ENCODE results near the gene ST8SIA2.
A peak's percentile ranks its signal among the peaks of the same experiment; 100 is the strongest.

ST8SIA2 gene

GRCh38 chr15:92453607-92454006 is 59.9 kb downstream of the ST8SIA2 start:
- H2BK15ac ChIP-seq (ENCODE audit: low read length) = no peak overlapping the region
- H3K18ac ChIP-seq (ENCODE audit: low read length) = no peak overlapping the region
- H3K14ac ChIP-seq (ENCODE audit: low read length) = no peak overlapping the region
- H2BK12ac ChIP-seq (ENCODE audit: low read length) = no peak overlapping the region
- H3K4ac ChIP-seq (ENCODE audit: low read length) = no peak overlapping the region
- no peak overlapping the region for H2BK5ac ChIP-seq (ENCODE audit: low read length)
- no peak overlapping the region for H3K23ac ChIP-seq (ENCODE audit: low read depth, low read length, poor library complexity)
- no peak overlapping the region for H3K4me2 ChIP-seq (ENCODE audit: insufficient read depth, low read length, poor library complexity, severe bottlenecking)
- H2AK5ac ChIP-seq (ENCODE audit: low read depth, low read length) = no peak overlapping the region
- H3K4me1 ChIP-seq (ENCODE audit: control insufficient read depth in 2 of 2, insufficient read depth in 1 of 2, low read depth in 1 of 2, low read length in 2 of 2) = peaks cover 0 to 3% of the 10 kb centered on the region in 2 donors
- H3K4me3 ChIP-seq (ENCODE audit: low read length in 2 of 2) = no peak overlapping the region
- peaks cover 0 to under 1% of the 10 kb centered on the region in 2 donors for H3K9me3 ChIP-seq (replicated peaks in 1 of 2; ENCODE audit: control insufficient read depth in 2 of 2, insufficient read depth in 1 of 2, low read depth in 1 of 2, low read length in 2 of 2)
- no peak overlapping the region for H3K27ac ChIP-seq (replicated peaks; ENCODE audit: low read length)
- no peaks in the 10 kb centered on the region for H3K79me1 ChIP-seq (ENCODE audit: low read depth, low read length)
- H2AFZ ChIP-seq (ENCODE audit: low read length) = no peak overlapping the region
- H3K9ac ChIP-seq (ENCODE audit: low read depth, low read length, poor library complexity) = no peak overlapping the region
- H3K36me3 ChIP-seq (replicated peaks in 1 of 2; ENCODE audit: control insufficient read depth in 2 of 2, insufficient read depth in 2 of 2, low read length in 2 of 2) = peaks cover 35 to 100% of the 10 kb centered on the region in 2 donors
- H2BK120ac ChIP-seq (ENCODE audit: low read depth, low read length) = no peak overlapping the region
- no peak for DNase-seq (ENCODE audit: low spot score)
- no peaks in the 10 kb centered on the region for H3K27me3 ChIP-seq (ENCODE audit: control insufficient read depth in 3 of 3, insufficient read depth in 3 of 3, low read depth in 1 of 3, low read length in 3 of 3)
- H4K8ac ChIP-seq (ENCODE audit: low read depth, low read length) = no peak overlapping the region
- H4K91ac ChIP-seq (ENCODE audit: low read depth, low read length, poor library complexity) = no peak overlapping the region
- WGBS, 2 donors (ENCODE audit: extremely low coverage in 2 of 2, insufficient read length in 2 of 2, insufficient replicate concordance in 1 of 2) = no CpG with 5 or more reads among the region's 3 CpGs

GRCh38 chr15:92454555-92455105 is 60.9 kb downstream of the ST8SIA2 start:
- Histone ChIP-seq H3K23ac (ENCODE audit: low read depth, low read length, poor library complexity) (no peak overlapping the region), H3K36me3 (replicated peaks in 1 of 2; ENCODE audit: control insufficient read depth in 2 of 2, insufficient read depth in 2 of 2, low read length in 2 of 2) (peaks cover 38 to 99% of the 10 kb centered on the region in 2 donors), H2BK15ac (ENCODE audit: low read length) (no peak overlapping the region), H2BK12ac (ENCODE audit: low read length) (no peak overlapping the region), H2AK5ac (ENCODE audit: low read depth, low read length) (no peak overlapping the region), H2AFZ (ENCODE audit: low read length) (no peak overlapping the region), H4K91ac (ENCODE audit: low read depth, low read length, poor library complexity) (no peak overlapping the region), H2BK120ac (ENCODE audit: low read depth, low read length) (no peak overlapping the region), H3K4ac (ENCODE audit: low read length) (no peak overlapping the region), H2BK5ac (ENCODE audit: low read length) (no peak overlapping the region), H3K4me3 (ENCODE audit: low read length in 2 of 2) (no peak overlapping the region), H3K4me2 (ENCODE audit: insufficient read depth, low read length, poor library complexity, severe bottlenecking) (no peak overlapping the region), H3K27me3 (ENCODE audit: control insufficient read depth in 3 of 3, insufficient read depth in 3 of 3, low read depth in 1 of 3, low read length in 3 of 3) (no peaks in the 10 kb centered on the region), H3K4me1 (ENCODE audit: control insufficient read depth in 2 of 2, insufficient read depth in 1 of 2, low read depth in 1 of 2, low read length in 2 of 2) (peaks cover 0 to 3% of the 10 kb centered on the region in 2 donors), H3K18ac (ENCODE audit: low read length) (peak overlapping the region; percentile 50), H3K9ac (ENCODE audit: low read depth, low read length, poor library complexity) (no peak overlapping the region), H3K14ac (ENCODE audit: low read length) (no peak overlapping the region), H3K27ac (replicated peaks; ENCODE audit: low read length) (no peak overlapping the region), H3K9me3 (replicated peaks in 1 of 2; ENCODE audit: control insufficient read depth in 2 of 2, insufficient read depth in 1 of 2, low read depth in 1 of 2, low read length in 2 of 2) (peaks cover 0 to 1% of the 10 kb centered on the region in 2 donors), H4K8ac (ENCODE audit: low read depth, low read length) (no peak overlapping the region), H3K79me1 (ENCODE audit: low read depth, low read length) (no peaks in the 10 kb centered on the region)
- DNase-seq (ENCODE audit: low spot score) = no peak
- no CpG with 5 or more reads among the region's 7 CpGs for WGBS, 2 donors (ENCODE audit: extremely low coverage in 2 of 2, insufficient read length in 2 of 2, insufficient replicate concordance in 1 of 2)

- Histone ChIP-seq H2BK5ac (ENCODE audit: low read length) (no peak overlapping the region), H2AK5ac (ENCODE audit: low read depth, low read length) (no peak overlapping the region), H3K36me3 (replicated peaks in 1 of 2; ENCODE audit: control insufficient read depth in 2 of 2, insufficient read depth in 2 of 2, low read length in 2 of 2) (peaks cover 40 to 99% of the 10 kb centered on the region in 2 donors), H3K4ac (ENCODE audit: low read length) (no peak overlapping the region), H3K9ac (ENCODE audit: low read depth, low read length, poor library complexity) (no peak overlapping the region), H4K8ac (ENCODE audit: low read depth, low read length) (no peak overlapping the region), H3K79me1 (ENCODE audit: low read depth, low read length) (no peaks in the 10 kb centered on the region), H4K91ac (ENCODE audit: low read depth, low read length, poor library complexity) (no peak overlapping the region), H2BK15ac (ENCODE audit: low read length) (no peak overlapping the region), H3K4me1 (ENCODE audit: control insufficient read depth in 2 of 2, insufficient read depth in 1 of 2, low read depth in 1 of 2, low read length in 2 of 2) (peaks cover 0 to 3% of the 10 kb centered on the region in 2 donors), H3K4me2 (ENCODE audit: insufficient read depth, low read length, poor library complexity, severe bottlenecking) (no peak overlapping the region), H3K27me3 (ENCODE audit: control insufficient read depth in 3 of 3, insufficient read depth in 3 of 3, low read depth in 1 of 3, low read length in 3 of 3) (no peaks in the 10 kb centered on the region), H2AFZ (ENCODE audit: low read length) (no peak overlapping the region), H3K4me3 (ENCODE audit: low read length in 2 of 2) (no peak overlapping the region), H3K14ac (ENCODE audit: low read length) (no peak overlapping the region), H3K23ac (ENCODE audit: low read depth, low read length, poor library complexity) (no peak overlapping the region), H3K27ac (replicated peaks; ENCODE audit: low read length) (no peak overlapping the region), H3K18ac (ENCODE audit: low read length) (no peak overlapping the region), H3K9me3 (replicated peaks in 1 of 2; ENCODE audit: control insufficient read depth in 2 of 2, insufficient read depth in 1 of 2, low read depth in 1 of 2, low read length in 2 of 2) (peaks cover 0 to 1% of the 10 kb centered on the region in 2 donors), H2BK120ac (ENCODE audit: low read depth, low read length) (no peak overlapping the region), H2BK12ac (ENCODE audit: low read length) (no peak overlapping the region)
- no peak for DNase-seq (ENCODE audit: low spot score)
- WGBS, 2 donors (ENCODE audit: extremely low coverage in 2 of 2, insufficient read length in 2 of 2, insufficient replicate concordance in 1 of 2) = no CpG with 5 or more reads among the region's 7 CpGs
Measured at GRCh38 chr15:92455271-92455670, 61.6 kb downstream of the ST8SIA2 start.

GRCh38 chr15:92457471-92458041 is 63.9 kb downstream of the ST8SIA2 start:
- no peak overlapping the region for H2BK12ac ChIP-seq (ENCODE audit: low read length)
- no peak overlapping the region for H3K4me3 ChIP-seq (ENCODE audit: low read length in 2 of 2)
- peaks cover 33 to 96% of the 10 kb centered on the region in 2 donors for H3K36me3 ChIP-seq (replicated peaks in 1 of 2; ENCODE audit: control insufficient read depth in 2 of 2, insufficient read depth in 2 of 2, low read length in 2 of 2)
- H4K8ac ChIP-seq (ENCODE audit: low read depth, low read length) = no peak overlapping the region
- H3K18ac ChIP-seq (ENCODE audit: low read length) = no peak overlapping the region
- no peak overlapping the region for H2AK5ac ChIP-seq (ENCODE audit: low read depth, low read length)
- H3K9ac ChIP-seq (ENCODE audit: low read depth, low read length, poor library complexity) = no peak overlapping the region
- H3K4ac ChIP-seq (ENCODE audit: low read length) = no peak overlapping the region
- H3K23ac ChIP-seq (ENCODE audit: low read depth, low read length, poor library complexity) = no peak overlapping the region
- no peak for DNase-seq (ENCODE audit: low spot score)
- H2AFZ ChIP-seq (ENCODE audit: low read length) = no peak overlapping the region
- no peak overlapping the region for H3K27ac ChIP-seq (replicated peaks; ENCODE audit: low read length)
- H3K4me2 ChIP-seq (ENCODE audit: insufficient read depth, low read length, poor library complexity, severe bottlenecking) = no peak overlapping the region
- H3K4me1 ChIP-seq (ENCODE audit: control insufficient read depth in 2 of 2, insufficient read depth in 1 of 2, low read depth in 1 of 2, low read length in 2 of 2) = peaks cover 0 to 3% of the 10 kb centered on the region in 2 donors
- no CpG with 5 or more reads among the region's 13 CpGs for WGBS, 2 donors (ENCODE audit: extremely low coverage in 2 of 2, insufficient read length in 2 of 2, insufficient replicate concordance in 1 of 2)
- no peak overlapping the region for H3K14ac ChIP-seq (ENCODE audit: low read length)
- H2BK5ac ChIP-seq (ENCODE audit: low read length) = no peak overlapping the region
- peaks cover 0 to 1% of the 10 kb centered on the region in 2 donors for H3K9me3 ChIP-seq (replicated peaks in 1 of 2; ENCODE audit: control insufficient read depth in 2 of 2, insufficient read depth in 1 of 2, low read depth in 1 of 2, low read length in 2 of 2)
- H3K27me3 ChIP-seq (ENCODE audit: control insufficient read depth in 3 of 3, insufficient read depth in 3 of 3, low read depth in 1 of 3, low read length in 3 of 3) = no peaks in the 10 kb centered on the region
- no peak overlapping the region for H2BK15ac ChIP-seq (ENCODE audit: low read length)
- no peak overlapping the region for H4K91ac ChIP-seq (ENCODE audit: low read depth, low read length, poor library complexity)
- H2BK120ac ChIP-seq (ENCODE audit: low read depth, low read length) = no peak overlapping the region
- H3K79me1 ChIP-seq (ENCODE audit: low read depth, low read length) = no peaks in the 10 kb centered on the region
